ENCODE data around the gene RAB3B.

Gene RAB3B

GRCh38 chr1:51956528-51957509 lies 33.7 kb downstream of the RAB3B start:
- TF ChIP-seq CTCF (IDR thresholded peaks at IDR 0.05), result no peak

DNA sequence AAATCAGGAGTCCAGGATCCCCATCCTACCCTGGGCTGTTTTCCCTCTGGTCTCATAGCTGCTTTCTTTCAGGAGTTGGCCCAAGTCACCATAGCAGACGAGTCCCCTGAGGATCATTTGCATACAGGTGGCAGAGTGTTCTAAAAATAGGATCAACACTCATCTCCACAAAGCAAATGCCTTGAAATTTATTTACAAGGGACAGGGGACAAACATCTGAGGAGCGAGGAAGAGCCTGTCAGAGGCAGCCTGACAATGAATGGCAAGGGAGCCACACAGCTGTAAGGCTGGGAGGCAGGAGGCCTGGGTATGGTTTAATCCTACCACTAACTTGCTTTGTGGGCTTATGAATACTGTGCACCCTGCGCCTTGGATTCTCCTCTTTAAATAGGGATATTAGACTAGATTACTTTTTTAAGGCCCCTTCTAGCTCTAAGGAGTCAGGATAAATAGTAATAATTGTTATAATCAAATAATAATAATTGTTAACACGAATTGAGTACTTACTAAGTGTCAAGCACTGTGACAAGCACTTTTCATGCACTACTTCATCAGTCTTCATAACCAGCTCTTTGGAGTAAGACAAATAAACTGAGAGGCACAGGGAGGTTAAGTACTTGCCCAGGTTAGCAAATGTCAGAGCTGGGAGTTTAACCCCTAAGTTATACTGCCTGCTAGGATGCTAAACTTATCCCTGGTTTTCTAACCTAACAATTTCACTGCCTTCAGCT lies 34.5 kb downstream of the RAB3B start:
- TF ChIP-seq CTCF (IDR thresholded peaks at IDR 0.05), result no peak

- TF ChIP-seq CTCF (IDR thresholded peaks at IDR 0.05), result no peak
These were observed 35.7 kb downstream of the RAB3B start for GRCh38 chr1:51954783-51955182.

- TF ChIP-seq CTCF (IDR thresholded peaks at IDR 0.05), result no peak
These were observed 37.4 kb downstream of the RAB3B start for GRCh38 chr1:51953079-51953478.

DNA sequence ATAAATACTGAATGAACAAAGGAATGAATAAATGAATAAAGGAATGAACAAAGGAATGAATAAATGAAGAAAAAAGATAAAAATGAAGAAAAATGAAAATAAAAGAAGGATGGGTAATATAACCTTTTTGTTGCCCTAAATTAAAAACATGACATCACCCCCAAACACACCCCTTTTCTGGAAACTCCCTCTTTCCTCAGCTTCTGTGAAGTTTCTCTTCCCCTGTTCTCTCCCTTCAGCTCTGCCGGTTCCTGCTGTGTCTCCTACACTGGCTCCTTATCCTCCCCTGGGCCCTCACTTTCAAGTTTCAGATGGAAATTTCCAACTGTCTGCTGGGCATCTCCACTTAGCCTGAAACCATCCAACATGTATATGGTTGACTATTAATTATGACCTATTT lies 37.9 kb downstream of the RAB3B start:
- no peak for TF ChIP-seq CTCF (IDR thresholded peaks at IDR 0.05)

DNA sequence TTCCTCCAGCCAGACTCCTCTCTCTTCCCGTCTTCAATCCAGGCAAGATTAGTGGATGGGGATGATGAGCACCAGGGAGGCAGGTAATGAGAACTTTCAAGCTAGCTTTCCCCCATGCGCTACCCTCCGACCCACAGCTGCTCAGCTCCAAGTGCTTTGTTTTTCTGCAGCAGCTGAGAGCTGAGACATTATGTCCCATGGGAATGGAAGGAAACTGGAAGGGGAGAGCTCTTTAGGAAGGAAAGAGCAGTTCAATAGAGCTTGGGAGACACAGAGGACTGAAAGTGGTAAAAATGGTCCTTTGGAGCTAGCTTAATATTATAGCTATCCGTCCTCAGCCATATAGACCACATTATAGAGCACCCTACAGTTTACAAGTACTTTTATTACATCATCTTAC lies 39.8 kb downstream of the RAB3B start:
- no peak for TF ChIP-seq CTCF (IDR thresholded peaks at IDR 0.05)

GRCh38 chr1:51949014-51949702 lies 41.3 kb downstream of the RAB3B start:
- TF ChIP-seq CTCF (IDR thresholded peaks at IDR 0.05), result no peak

Measured in LNCAP (cell line).